Head of caudate nucleus (tissue), 42 donors: ENCODE results near the gene SLC35F6.
"Not testable (repeated sequence)": the region's sequence is repeated elsewhere in the genome, so short reads cannot be mapped to it uniquely, and the experiment has no call there.

Experiments used
- DNase-seq, 42 donors: peaks; one replicate each; pipeline versions ENCODE4 v3.0.0 to v3.0.0-alpha.2; 2020 to 2021; ENCODE audit warnings: mixed read lengths in 7 of 42
- intact Hi-C: fragments of 100-400 bp; cut with DNase I; formaldehyde crosslinking; loops from one replicate; pipeline ENCODE4 v1.15.0; 2022

The SLC35F6 gene

GRCh38 chr2:26776195-26776800, 12.2 kb downstream of the SLC35F6 start:
- intact Hi-C loops: no loop called here
- no peak for DNase-seq

GRCh38 chr2:26778098-26778497, 14.0 kb downstream of the SLC35F6 start:
- intact Hi-C loops: no loop called here
- DNase-seq: no peak

GRCh38 chr2:26778507-26778906, 14.4 kb downstream of the SLC35F6 start:
- intact Hi-C loops: no loop called here
- DNase-seq: no peak

- DNase-seq: peak in 1 of 42 donors; percentile 15
Measured at GRCh38 chr2:26780203-26780760, 16.2 kb downstream of the SLC35F6 start.

GRCh38 chr2:26782876-26783704, 19.0 kb downstream of the SLC35F6 start:
- intact Hi-C loops: no loop called here
- DNase-seq: peak in 1 of 42 donors; percentile 22

More at GRCh38 chr2:26780203-26780760, 16.2 kb downstream of the SLC35F6 start:
- intact Hi-C loops: no loop called here

GRCh38 chr2:26784570-26785234, 20.6 kb downstream of the SLC35F6 start:
- no peak for DNase-seq
- intact Hi-C loops: no loop called here

- peak; percentile 91 to 99 (median 96) for DNase-seq
- intact Hi-C loops: no loop called here
Measured at GRCh38 chr2:26785431-26786206, 21.5 kb downstream of the SLC35F6 start, which contains the start of gene CENPA. CENPA (plus strand) TSS chr2:26786056; CDS start chr2:26786197, 141 bp downstream.

- peak in 1 of 42 donors; percentile 46 for DNase-seq
- intact Hi-C loops: no loop called here
Measured at GRCh38 chr2:26786207-26787028, 22.3 kb downstream of the SLC35F6 start.

GRCh38 chr2:26792720-26793119, 28.6 kb downstream of the SLC35F6 start:
- intact Hi-C loops: no loop called here
- DNase-seq: no peak

- DNase-seq: no peak
Measured at GRCh38 chr2:26793518-26793917, 29.4 kb downstream of the SLC35F6 start.

GRCh38 chr2:26795135-26795534, 31.1 kb downstream of the SLC35F6 start:
- DNase-seq, intact Hi-C loops: not testable (repeated sequence)

More at GRCh38 chr2:26793518-26793917, 29.4 kb downstream of the SLC35F6 start:
- intact Hi-C loops: no loop called here

GRCh38 chr2:26801328-26801727, 37.2 kb downstream of the SLC35F6 start:
- DNase-seq: no peak
- intact Hi-C loops: no loop called here

GRCh38 chr2:26801796-26802195, 37.7 kb downstream of the SLC35F6 start:
- intact Hi-C loops: no loop called here
- no peak for DNase-seq

GRCh38 chr2:26805241-26805676, 41.2 kb downstream of the SLC35F6 start:
- intact Hi-C loops: no loop called here
- DNase-seq: no peak

- intact Hi-C loops: no loop called here
- peak in 25 of 42 donors; percentile 9 to 66 (median 35) for DNase-seq
Measured at GRCh38 chr2:26807788-26808460, 43.8 kb downstream of the SLC35F6 start.

GRCh38 chr2:26809211-26809610, 45.1 kb downstream of the SLC35F6 start:
- DNase-seq: no peak
- intact Hi-C loops: no loop called here

- intact Hi-C loops: no loop called here
- DNase-seq: peak in 12 of 42 donors; percentile 5 to 49 (median 19)
Measured at GRCh38 chr2:26809876-26810577, 45.9 kb downstream of the SLC35F6 start.
